Mucosa of gallbladder (tissue), 1 donor: ENCODE measurements around the gene POLE2. TPM values are rescaled to one million over a fixed set of nuclear protein-coding genes. Genes with fewer than 3 reads are reported as not detected.
"Not testable (repeated sequence)": the region's sequence is repeated elsewhere in the genome, so short reads cannot be mapped to it uniquely, and the experiment has no call there.

Experiments used
- DNase-seq: peaks from one replicate; pipeline ENCODE4 v3.0.0-alpha.2; 2020; ENCODE audit warnings: low spot score
- total RNA-seq: library from RNA; stranded (reverse); gene quantifications from one replicate; pipeline ENCODE4 v1.2.1, GENCODE V29; 2021
- donor health status: DM: no; HTN: no; CAD: no.

The POLE2 gene
- total RNA-seq, 1 donor from 2014 or later = 1.5 TPM

GRCh38 chr14:49619730-49620129 is 68.3 kb downstream of the POLE2 start:
- no peak for DNase-seq

GRCh38 chr14:49619273-49619672 is 68.7 kb downstream of the POLE2 start:
- DNase-seq = not testable (repeated sequence)

- DNase-seq = no peak
These were observed 70.0 kb downstream of the POLE2 start for GRCh38 chr14:49617852-49618519.

- no peak for DNase-seq
These were observed 72.2 kb downstream of the POLE2 start for GRCh38 chr14:49615776-49616175.

- no peak for DNase-seq
These were observed 73.8 kb downstream of the POLE2 start for GRCh38 chr14:49614196-49614595.

- no peak for DNase-seq
These were observed 75.3 kb downstream of the POLE2 start for GRCh38 chr14:49612671-49613070.

GRCh38 chr14:49612251-49612650 is 75.8 kb downstream of the POLE2 start:
- no peak for DNase-seq

GRCh38 chr14:49607583-49607982 is 80.4 kb downstream of the POLE2 start:
- no peak for DNase-seq

GRCh38 chr14:49598485-49599300 is 89.3 kb downstream of the POLE2 start, which contains the start of gene LRR1:
TSS of gene LRR1 (plus strand) at chr14:49598940. CDS start at chr14:49599021, 81 bp downstream.
- peak; percentile 88 for DNase-seq

GRCh38 chr14:49598189-49598484 is 89.9 kb downstream of the POLE2 start:
- no peak for DNase-seq

- DNase-seq = no peak
These were observed 93.5 kb downstream of the POLE2 start for GRCh38 chr14:49594347-49595091.

Other genes starting within 250 kb of the POLE2 start
- gene RPS29, start 101.8 kb downstream of the POLE2 start, total RNA-seq = 852 TPM
- gene LRR1, start 89.3 kb downstream of the POLE2 start, total RNA-seq = 7.0 TPM
- gene RPL36AL, start 67.6 kb downstream of the POLE2 start, total RNA-seq = 143 TPM
- gene MGAT2, start 67.4 kb downstream of the POLE2 start, total RNA-seq = 43.0 TPM
- 8.4 TPM for gene DNAAF2, start 53.0 kb downstream of the POLE2 start, total RNA-seq
- 5.2 TPM for gene KLHDC1, start 4.9 kb upstream of the POLE2 start, total RNA-seq
- gene KLHDC2, start 79.9 kb upstream of the POLE2 start, total RNA-seq = 71.2 TPM
- 62.5 TPM for gene NEMF, start 164.6 kb upstream of the POLE2 start, total RNA-seq
- 62.0 TPM for gene ARF6, start 204.9 kb upstream of the POLE2 start, total RNA-seq